ENCODE results near the gene AGER. TPM values are rescaled to one million over a fixed set of nuclear protein-coding genes. Genes with fewer than 3 reads are reported as not detected.

Gene AGER
- total and polyA plus RNA-seq, 7 experiments from 2014 or later, result 0.47 to 92.2 (median 38.0) TPM; not detected in 1

GRCh38 chr6:32179766-32180405 lies 4.2 kb downstream of the AGER start:
- Histone ChIP-seq H3K4me3 (ENCODE audit: low read length) (no peak overlapping the region), H3K36me3 (ENCODE audit: control insufficient read depth in 2 of 3, insufficient read depth in 3 of 3, low read length in 3 of 3) (peaks cover 0 to 41% (median 17%) of the 10 kb centered on the region in 3 experiments), H3K27me3 (ENCODE audit: control insufficient read depth in 2 of 2, insufficient read depth in 2 of 2, low read length in 2 of 2) (no peaks in the 10 kb centered on the region), H3K9me3 (ENCODE audit: control insufficient read depth in 2 of 3, low read length in 3 of 3) (no peaks in the 10 kb centered on the region), H3K4me1 (ENCODE audit: control insufficient read depth in 2 of 2, insufficient read depth in 2 of 2, low read length in 2 of 2) (peaks cover 31 to 48% of the 10 kb centered on the region in 2 donors), H3K27ac (ENCODE audit: low read depth, low read length) (no peak overlapping the region)
- CTCF ChIA-PET, result interaction anchor here (0.6 to 1.7 kb wide), 6 partner anchors 8 to 595 kb away, joined by 3 to 10 read pairs (median 5); partner anchors contain the start of gene GPSM3
- H3K4me3 Mint-ChIP-seq, result peak overlapping the region; percentile 37 to 97 (median 54)
- POLR2A ChIA-PET, result interaction anchor here (1.2 to 8.1 kb wide), 6 partner anchors 11 to 793 kb away, joined by 3 to 259 read pairs (median 4); partner anchors contain the start of genes ATF6B, FKBPL, GPSM3 and PBX2
- H3K4me1 Mint-ChIP-seq, result peaks cover 44 to 74% (median 59%) of the 10 kb centered on the region in 7 donors
- DNase-seq (no peak), ATAC-seq (no peak)
- H3K27ac Mint-ChIP-seq, result peak overlapping the region in 8 of 9 donors; percentile 20 to 99 (median 70)
- peaks cover 0 to 12% (median 10%) of the 10 kb centered on the region in 5 donors for H3K36me3 Mint-ChIP-seq
- intact Hi-C loops (cut with micrococcal nuclease), result loop anchor here (2.0 to 5.0 kb wide), 8 partner anchors 223 to 1563 kb away; partner anchors contain the start of genes BAG6 (in 1 of the 2), BRD2 (in 1 of the 2), CLIC1 (in 1 of the 2) and EHMT2 (in 1 of the 2)
- no peaks in the 10 kb centered on the region for H3K27me3 Mint-ChIP-seq
- peaks cover 0 to 3% (median 0%) of the 10 kb centered on the region in 11 donors for H3K9me3 Mint-ChIP-seq

GRCh38 chr6:32178547-32179440 lies 5.3 kb downstream of the AGER start:
- Mint-ChIP-seq H3K36me3 (peaks cover 0 to 14% (median 10%) of the 10 kb centered on the region in 5 donors), H3K27me3 (no peaks in the 10 kb centered on the region), H3K4me1 (peaks cover 55 to 82% (median 62%) of the 10 kb centered on the region in 7 donors), H3K27ac (peak overlapping the region; percentile 87 to 100 (median 95)), H3K4me3 (peak overlapping the region; percentile 85 to 98 (median 95)), H3K9me3 (peaks cover 0 to 3% (median 0%) of the 10 kb centered on the region in 11 donors)
- ChIA-PET POLR2A (interaction anchor here (0.7 to 8.1 kb wide), 7 partner anchors 8 to 794 kb away, joined by 3 to 259 read pairs (median 4); partner anchors contain the start of genes ATF6B, FKBPL, GPSM3 and PBX2), CTCF (interaction anchor here (0.8 to 1.7 kb wide), 5 partner anchors 9 to 580 kb away, joined by 3 to 10 read pairs (median 5); partner anchors contain the start of gene GPSM3)
- ATAC-seq (no peak), DNase-seq (peak in 2 of 9 donors; percentile 14 to 36)
- peak overlapping the region; percentile 91 for H3K27ac ChIP-seq (ENCODE audit: low read depth, low read length)
- H3K27me3 ChIP-seq (ENCODE audit: control insufficient read depth in 2 of 2, insufficient read depth in 2 of 2, low read length in 2 of 2), result no peaks in the 10 kb centered on the region
- H3K9me3 ChIP-seq (ENCODE audit: control insufficient read depth in 2 of 3, low read length in 3 of 3), result no peaks in the 10 kb centered on the region
- peaks cover 31 to 54% of the 10 kb centered on the region in 2 donors for H3K4me1 ChIP-seq (ENCODE audit: control insufficient read depth in 2 of 2, insufficient read depth in 2 of 2, low read length in 2 of 2)
- H3K4me3 ChIP-seq (ENCODE audit: low read length), result peak overlapping the region; percentile 82
- intact Hi-C loops (cut with micrococcal nuclease), result loop anchor here (1.0 to 5.0 kb wide), 12 partner anchors 12 to 1561 kb away; partner anchors contain the start of genes PBX2 (in 2 of the 2), BAG6 (in 1 of the 2), BRD2 (in 1 of the 2) and CLIC1 (in 1 of the 2)
- peaks cover 0 to 36% (median 17%) of the 10 kb centered on the region in 3 experiments for H3K36me3 ChIP-seq (ENCODE audit: control insufficient read depth in 2 of 3, insufficient read depth in 3 of 3, low read length in 3 of 3)

DNA sequence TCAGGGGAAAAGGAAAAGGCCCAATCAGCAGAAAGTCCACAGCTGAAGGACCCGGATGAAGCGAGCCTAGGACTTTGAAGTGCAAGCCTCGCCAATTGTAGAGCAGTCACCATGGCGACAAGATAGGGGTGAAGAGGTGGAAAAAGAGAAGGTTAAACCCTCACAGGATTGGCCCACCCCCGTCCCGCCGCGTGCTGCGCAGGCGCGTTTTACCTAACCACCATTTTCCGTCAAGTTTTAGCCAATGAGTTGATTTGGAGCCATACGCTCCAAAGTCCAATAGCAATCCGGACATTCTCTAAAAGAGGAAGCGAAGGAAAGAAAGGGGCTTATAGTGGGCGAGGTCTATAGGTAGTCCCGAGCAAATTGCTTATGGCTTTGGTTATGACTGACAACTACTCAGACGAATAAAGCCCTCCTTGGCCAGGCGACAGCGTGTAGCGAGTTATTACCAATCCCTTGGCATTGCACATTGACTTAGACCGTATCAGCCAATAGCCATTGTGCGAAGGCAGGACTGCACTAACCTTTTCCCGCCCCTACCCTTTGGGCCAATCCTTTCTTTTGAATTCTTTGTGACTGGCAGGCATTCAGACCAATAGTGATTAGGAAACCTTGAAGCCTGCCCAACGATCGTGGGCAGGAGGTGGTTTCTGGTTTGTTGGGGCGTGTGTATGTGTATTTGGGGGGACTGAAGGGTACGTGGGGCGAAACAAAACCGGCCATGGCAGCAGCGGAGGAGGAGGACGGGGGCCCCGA lies 6.1 kb downstream of the AGER start, which contains the start of gene RNF5:
TSS of gene RNF5 (plus strand) at position 618 of the 759 bp plus-strand sequence. CDS start at position 725, 107 bp downstream.
- intact Hi-C loops (cut with micrococcal nuclease), result loop anchor here (1.0 to 5.0 kb wide), 15 partner anchors 12 to 1561 kb away; partner anchors contain the start of genes FKBPL (in 2 of the 2), NELFE (in 2 of the 2), PBX2 (in 2 of the 2) and PSMB8 (in 2 of the 2)
- peak; percentile 89 for ATAC-seq
- H3K4me3 Mint-ChIP-seq, result peak within 1 kb of the TSS; percentile 85 to 98 (median 95)
- peak within 1 kb of the TSS; percentile 91 for H3K27ac ChIP-seq (ENCODE audit: low read depth, low read length)
- peaks cover 63 to 86% (median 69%) of the 10 kb centered on the region in 7 donors for H3K4me1 Mint-ChIP-seq
- peak; percentile 60 to 99 (median 97) for DNase-seq
- H3K27me3 ChIP-seq (ENCODE audit: control insufficient read depth in 2 of 2, insufficient read depth in 2 of 2, low read length in 2 of 2), result no peaks in the 10 kb centered on the region
- no peaks in the 10 kb centered on the region for H3K27me3 Mint-ChIP-seq
- ChIA-PET POLR2A (interaction anchor here (0.9 to 8.1 kb wide), 6 partner anchors 13 to 793 kb away, joined by 3 to 259 read pairs (median 8); partner anchors contain the start of genes ATF6B, EGFL8, FKBPL and GPSM3), CTCF (interaction anchor here (0.6 to 2.1 kb wide), 5 partner anchors 13 to 280 kb away, joined by 3 to 9 read pairs (median 3); partner anchors contain the start of genes ATF6B and EHMT2)
- peak within 1 kb of the TSS; percentile 87 to 100 (median 95) for H3K27ac Mint-ChIP-seq
- peaks cover 0 to 28% (median 11%) of the 10 kb centered on the region in 3 experiments for H3K36me3 ChIP-seq (ENCODE audit: control insufficient read depth in 2 of 3, insufficient read depth in 3 of 3, low read length in 3 of 3)
- peaks cover 31 to 63% of the 10 kb centered on the region in 2 donors for H3K4me1 ChIP-seq (ENCODE audit: control insufficient read depth in 2 of 2, insufficient read depth in 2 of 2, low read length in 2 of 2)
- H3K9me3 ChIP-seq (ENCODE audit: control insufficient read depth in 2 of 3, low read length in 3 of 3), result no peaks in the 10 kb centered on the region
- peaks cover 0 to 14% (median 10%) of the 10 kb centered on the region in 5 donors for H3K36me3 Mint-ChIP-seq
- peak within 1 kb of the TSS; percentile 82 for H3K4me3 ChIP-seq (ENCODE audit: low read length)
- H3K9me3 Mint-ChIP-seq, result peaks cover 0 to 3% (median 0%) of the 10 kb centered on the region in 11 donors

DNA sequence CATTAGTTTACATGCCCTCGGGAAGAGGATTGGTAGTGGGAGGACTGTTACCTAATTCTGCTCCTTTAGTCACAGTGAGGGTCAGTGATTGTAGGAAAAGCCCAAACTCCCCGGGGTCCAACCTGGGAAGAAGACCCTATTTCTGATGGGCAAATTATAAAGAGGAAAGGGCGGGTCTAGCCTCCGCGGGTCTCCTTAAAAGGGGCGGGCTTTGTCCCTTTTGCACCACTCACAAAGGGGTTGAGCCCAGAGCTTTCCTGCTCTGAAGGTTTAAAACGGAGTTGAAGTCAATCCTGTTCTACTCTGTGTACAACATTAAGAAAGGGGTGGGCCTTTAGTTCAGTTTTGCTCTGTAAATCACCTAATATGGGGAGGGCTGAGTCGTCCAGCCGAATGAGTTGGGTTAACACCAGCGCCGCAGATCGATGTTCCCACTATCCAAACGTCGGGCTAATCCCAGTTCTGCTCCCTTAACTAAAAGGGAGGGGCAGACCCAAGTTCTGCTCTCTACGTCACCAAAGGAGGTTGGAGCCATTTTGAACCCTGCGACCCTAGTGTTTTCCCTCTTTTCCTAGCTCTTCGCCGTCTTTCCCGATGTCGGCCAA lies 6.8 kb downstream of the AGER start:
- H3K36me3 ChIP-seq (ENCODE audit: control insufficient read depth in 2 of 3, insufficient read depth in 3 of 3, low read length in 3 of 3), result peaks cover 0 to 21% (median 4%) of the 10 kb centered on the region in 3 experiments
- peak; percentile 1 for ATAC-seq
- no peaks in the 10 kb centered on the region for H3K27me3 Mint-ChIP-seq
- intact Hi-C loops (cut with micrococcal nuclease), result loop anchor here (1.0 to 5.0 kb wide), 11 partner anchors 47 to 1560 kb away; partner anchors contain the start of genes NELFE (in 2 of the 2), PSMB8 (in 2 of the 2), SKIC2 (in 2 of the 2) and BAG6 (in 1 of the 2)
- peaks cover 31 to 63% of the 10 kb centered on the region in 2 donors for H3K4me1 ChIP-seq (ENCODE audit: control insufficient read depth in 2 of 2, insufficient read depth in 2 of 2, low read length in 2 of 2)
- no peaks in the 10 kb centered on the region for H3K9me3 ChIP-seq (ENCODE audit: control insufficient read depth in 2 of 3, low read length in 3 of 3)
- DNase-seq, result peak in 1 of 9 donors; percentile 66
- ChIA-PET POLR2A (interaction anchor here (0.9 to 8.1 kb wide), 8 partner anchors 13 to 794 kb away, joined by 3 to 259 read pairs (median 6); partner anchors contain the start of genes ATF6B, EGFL8, FKBPL and GPSM3), CTCF (interaction anchor here (0.6 to 2.1 kb wide), 7 partner anchors 14 to 296 kb away, joined by 3 to 9 read pairs (median 3); partner anchors contain the start of genes ATF6B, EHMT2 and GPSM3)
- peak overlapping the region; percentile 91 for H3K27ac ChIP-seq (ENCODE audit: low read depth, low read length)
- H3K27ac Mint-ChIP-seq, result peak overlapping the region; percentile 87 to 100 (median 95)
- peaks cover 0 to 14% (median 10%) of the 10 kb centered on the region in 5 donors for H3K36me3 Mint-ChIP-seq
- H3K4me1 Mint-ChIP-seq, result peaks cover 66 to 89% (median 68%) of the 10 kb centered on the region in 7 donors
- peak overlapping the region; percentile 82 for H3K4me3 ChIP-seq (ENCODE audit: low read length)
- H3K9me3 Mint-ChIP-seq, result peaks cover 0 to 3% (median 0%) of the 10 kb centered on the region in 11 donors
- H3K4me3 Mint-ChIP-seq, result peak overlapping the region; percentile 85 to 98 (median 95)
- no peaks in the 10 kb centered on the region for H3K27me3 ChIP-seq (ENCODE audit: control insufficient read depth in 2 of 2, insufficient read depth in 2 of 2, low read length in 2 of 2)
